Keratinocyte (primary cell): ENCODE results near the gene TSEN34. TPM values are rescaled to one million over a fixed set of nuclear protein-coding genes. Genes with fewer than 3 reads are reported as not detected.
"Not testable (repeated sequence)": the region's sequence is repeated elsewhere in the genome, so short reads cannot be mapped to it uniquely, and the experiment has no call there.

Experiments used
- DNase-seq: peaks from one replicate; pipeline ENCODE4 v3.0.0-alpha.2; 2011; ENCODE audit warnings: low read depth, missing footprints, low spot score
- FAIRE-seq: peaks from 2 replicates; lab custom pipeline; 2011; peaks lifted over from hg19 to GRCh38; lab: Jason Lieb, UNC
- H2AFZ ChIP-seq: 2 replicates; pipeline ENCODE4 v1.6.0; 2012; ENCODE audit warnings: low read length, control low read depth, inconsistent platforms; ENCODE audit not compliant: control insufficient read depth
- H3K27ac ChIP-seq: 2 replicates; pipeline ENCODE4 v1.5.1; 2011; ENCODE audit warnings: low read length; ENCODE audit not compliant: control insufficient read depth, insufficient read depth
- H3K27me3 ChIP-seq: 3 replicates; pipeline ENCODE4 v1.6.0; 2011; ENCODE audit warnings: low read length; ENCODE audit not compliant: control insufficient read depth, insufficient read depth; ENCODE audit errors: extremely low read depth
- H3K36me3 ChIP-seq, 2 experiments: 2 replicates in 1 of 2; 3 replicates in 1 of 2; pipeline ENCODE4 v1.5.1; 2011; ENCODE audit warnings: low read length in 2 of 2, mild to moderate bottlenecking in 1 of 2; ENCODE audit not compliant: control insufficient read depth in 2 of 2, insufficient read depth in 2 of 2; ENCODE audit errors: extremely low read depth in 1 of 2
- H3K4me1 ChIP-seq: 3 replicates; pipeline ENCODE4 v1.5.1; 2011; ENCODE audit warnings: low read length; ENCODE audit not compliant: control insufficient read depth, insufficient read depth; ENCODE audit errors: extremely low read depth
- H3K4me2 ChIP-seq: 3 replicates; pipeline ENCODE4 v1.6.0; 2011; ENCODE audit warnings: low read depth, low read length; ENCODE audit not compliant: control insufficient read depth, insufficient read depth; ENCODE audit errors: extremely low read depth
- H3K4me3 ChIP-seq, 3 experiments: fragments of 200-600 bp in 1 of 3; sonication (generic) in 1 of 3; 2 replicates in 2 of 3; 3 replicates in 1 of 3; pipeline ENCODE4 v1.5.1; 2011 to 2016; ENCODE audit warnings: low read length in 3 of 3, mild to moderate bottlenecking in 3 of 3, control low read depth in 2 of 3, inconsistent platforms in 1 of 3, low read depth in 1 of 3, mixed read lengths in 1 of 3, mixed run types in 1 of 3, moderate library complexity in 1 of 3; ENCODE audit not compliant: control insufficient read depth in 2 of 3, insufficient read depth in 2 of 3; ENCODE audit errors: extremely low read depth in 1 of 3
- H3K79me2 ChIP-seq: 2 replicates; pipeline ENCODE4 v1.6.0; 2012; ENCODE audit warnings: low read length; ENCODE audit not compliant: control insufficient read depth, insufficient read depth
- H3K9ac ChIP-seq: 3 replicates; pipeline ENCODE4 v1.6.0; 2011; ENCODE audit warnings: low read length; ENCODE audit not compliant: control insufficient read depth, insufficient read depth; ENCODE audit errors: extremely low read depth
- H3K9me1 ChIP-seq: 3 replicates; pipeline ENCODE4 v1.6.0; 2011; ENCODE audit warnings: low read length; ENCODE audit not compliant: control insufficient read depth, insufficient read depth; ENCODE audit errors: extremely low read depth
- H3K9me3 ChIP-seq: 2 replicates; pipeline ENCODE4 v1.5.1; 2012; ENCODE audit warnings: low read depth, low read length; ENCODE audit not compliant: control insufficient read depth
- H4K20me1 ChIP-seq: 3 replicates; pipeline ENCODE4 v1.6.0; 2011; ENCODE audit warnings: low read length; ENCODE audit not compliant: control insufficient read depth, insufficient read depth; ENCODE audit errors: extremely low read depth
- dilution Hi-C: fragments of 300-500 bp; cut with MboI; formaldehyde crosslinking; loops from one replicate; pipeline ENCODE4 v1.7.0; 2020; ENCODE audit warnings: low sequenced_read_pairs; ENCODE audit not compliant: extremely low pct_ligation_motif_present
- polyA plus RNA-seq, 5 experiments: library from polyadenylated mRNA; depleted of rRNA in 3 of 5; stranded (reverse) in 3 of 5; stranded (forward) in 1 of 5; unstranded in 1 of 5; fragments of >200 nt; gene quantifications; 1 replicate in 1 of 5; 2 replicates in 3 of 5; 3 replicates in 1 of 5; pipeline versions ENCODE4 v1.2.1 to v1.2.3, GENCODE V29; 2011 to 2012; ENCODE audit warnings: missing spikeins in 2 of 5, low read depth in 1 of 5, low replicate concordance in 1 of 5

Gene TSEN34
- polyA plus RNA-seq, 1 donor (not counting 4 experiments of a cell fraction or from before 2014, with no cell fraction given) = 36.5 TPM

DNA sequence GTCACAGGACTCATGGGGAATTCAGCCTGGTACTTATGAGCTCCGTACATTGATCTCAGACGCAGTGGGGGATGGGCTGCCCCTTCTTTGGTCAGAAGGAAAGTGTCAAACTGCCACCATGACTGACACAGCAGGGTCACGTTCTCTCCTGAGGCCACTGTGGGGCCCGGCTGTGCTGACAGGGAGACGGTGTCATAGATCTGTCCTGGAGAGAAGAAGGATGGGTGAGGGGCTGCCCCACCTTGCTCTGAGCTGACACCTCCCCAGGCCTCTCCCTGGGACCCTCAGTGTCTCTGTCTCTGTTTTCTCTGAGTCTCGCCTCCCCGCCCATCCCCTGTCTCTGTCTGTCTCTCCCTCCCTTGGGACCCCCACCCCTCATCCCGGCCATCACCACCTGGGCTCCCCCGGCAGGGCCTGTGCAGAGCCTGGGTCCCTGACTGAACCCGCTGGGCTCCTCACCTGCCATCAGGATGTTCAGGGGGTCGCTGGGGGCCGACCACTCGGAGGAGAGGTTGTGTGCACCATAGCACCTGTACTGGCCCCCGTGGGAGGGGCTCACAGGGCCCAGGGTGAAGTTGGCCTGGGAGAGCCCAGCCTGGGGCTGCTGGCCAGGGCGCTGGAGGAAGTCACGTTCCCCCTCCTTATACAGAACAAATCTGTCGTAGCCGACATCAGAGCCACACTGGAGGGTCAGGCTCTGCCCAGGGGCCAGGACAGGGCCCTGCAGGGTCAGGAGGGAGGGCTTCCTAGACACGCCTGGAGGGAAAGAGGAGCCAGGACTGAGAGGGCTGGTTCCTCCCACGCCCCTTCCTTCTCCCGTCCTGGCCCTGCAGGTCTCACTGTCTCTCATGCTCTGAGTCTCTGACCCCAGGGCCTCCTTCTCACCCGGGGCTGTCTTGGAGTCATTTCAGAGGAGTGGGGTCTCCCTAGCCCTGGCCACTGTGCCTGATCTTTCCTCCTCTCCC lies 49.5 kb downstream of the TSEN34 start:
- DNase-seq, H3K36me3 ChIP-seq, H3K4me3 ChIP-seq, H3K79me2 ChIP-seq, H4K20me1 ChIP-seq, FAIRE-seq, H3K9me1 ChIP-seq, H3K9ac ChIP-seq, H3K27me3 ChIP-seq, H3K9me3 ChIP-seq, H3K4me2 ChIP-seq, H2AFZ ChIP-seq, H3K4me1 ChIP-seq, dilution Hi-C loops, H3K27ac ChIP-seq: not testable (repeated sequence)

DNA sequence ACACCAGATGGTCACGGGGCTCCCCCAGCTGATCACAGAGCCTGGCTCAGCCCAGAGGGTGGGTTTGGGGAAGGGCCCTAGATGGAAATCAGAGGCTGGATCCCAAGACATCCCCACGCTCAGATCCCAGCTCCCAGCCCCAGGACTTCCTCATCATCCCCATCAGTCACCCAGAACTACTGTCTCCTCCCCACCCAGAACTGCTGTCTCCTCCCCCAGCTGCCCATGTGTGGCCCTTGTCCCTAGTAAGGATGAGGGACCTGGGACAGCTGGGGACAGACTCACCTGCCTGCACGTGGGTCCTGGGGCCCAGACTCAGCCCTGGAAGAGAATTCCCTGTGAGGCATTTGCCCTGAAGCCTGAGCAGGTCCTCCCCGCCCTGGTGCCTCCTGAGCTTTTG lies 51.1 kb downstream of the TSEN34 start:
- FAIRE-seq, dilution Hi-C loops: not testable (repeated sequence)

DNA sequence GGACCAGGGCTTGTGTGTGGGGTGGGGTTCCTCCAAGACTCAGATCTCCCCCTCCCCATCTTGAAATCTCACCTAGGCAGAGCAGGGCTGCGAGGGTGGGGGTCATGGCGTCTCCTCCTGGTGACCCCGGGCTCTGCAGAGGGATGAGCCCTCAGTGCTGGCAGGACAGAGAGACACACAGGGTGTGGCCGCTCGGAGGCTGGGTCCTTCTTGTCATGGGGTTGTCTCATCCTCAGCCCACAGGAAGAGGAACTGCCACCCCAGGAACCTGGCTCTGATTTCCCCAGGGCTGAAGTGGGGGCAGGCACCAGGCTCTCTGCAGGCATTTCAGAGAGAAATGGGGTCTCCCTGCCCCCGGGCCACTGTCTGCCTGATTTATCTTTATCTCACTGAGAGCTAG lies 51.5 kb downstream of the TSEN34 start, which contains the start of gene LILRA6:
Gene LILRA6 (minus strand): TSS at position 145 of the 400 bp plus-strand sequence.
- H3K79me2 ChIP-seq, H3K4me2 ChIP-seq, H4K20me1 ChIP-seq, H3K4me1 ChIP-seq, FAIRE-seq, dilution Hi-C loops, H3K27me3 ChIP-seq, H2AFZ ChIP-seq, DNase-seq, H3K36me3 ChIP-seq, H3K9me1 ChIP-seq, H3K27ac ChIP-seq, H3K9ac ChIP-seq, H3K9me3 ChIP-seq, H3K4me3 ChIP-seq: not testable (repeated sequence)

More for the DNA sequence above, 51.1 kb downstream of the TSEN34 start:
- H3K9me1 ChIP-seq, H3K9me3 ChIP-seq, H3K4me2 ChIP-seq, H3K9ac ChIP-seq, H3K4me3 ChIP-seq, H3K27me3 ChIP-seq, DNase-seq, H2AFZ ChIP-seq, H3K4me1 ChIP-seq, H3K27ac ChIP-seq, H3K36me3 ChIP-seq, H4K20me1 ChIP-seq, H3K79me2 ChIP-seq: not testable (repeated sequence)

DNA sequence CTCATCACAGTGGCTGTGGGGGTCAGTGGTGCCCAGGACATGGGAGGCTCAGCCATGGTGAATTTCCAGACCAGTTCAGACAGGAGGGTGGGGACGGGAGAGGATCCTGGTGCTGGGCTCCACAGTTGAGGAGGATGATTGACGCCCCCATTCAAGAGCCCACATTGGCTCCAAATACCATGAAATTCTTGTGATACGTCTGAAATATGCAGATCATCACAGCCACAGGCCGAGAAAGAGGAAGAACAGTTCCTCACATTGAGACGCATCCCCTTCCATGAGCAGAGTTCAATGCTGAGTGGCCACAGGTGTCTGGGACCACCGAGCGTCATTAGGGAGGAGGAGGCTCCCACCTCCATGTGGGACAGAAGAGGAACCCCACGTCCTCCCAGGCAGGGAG lies 52.7 kb downstream of the TSEN34 start:
- DNase-seq, H3K27ac ChIP-seq, H3K9me1 ChIP-seq, FAIRE-seq, H3K9ac ChIP-seq, H4K20me1 ChIP-seq, dilution Hi-C loops, H3K9me3 ChIP-seq, H3K4me1 ChIP-seq, H3K27me3 ChIP-seq, H3K36me3 ChIP-seq, H3K4me3 ChIP-seq, H2AFZ ChIP-seq, H3K4me2 ChIP-seq, H3K79me2 ChIP-seq: not testable (repeated sequence)
